ENCODE measurements around the gene HNRNPU.

- no peak for TF ChIP-seq EZH2phosphoT487 (IDR thresholded peaks at IDR 0.05; ENCODE audit: insufficient read depth, low read depth)
- no peak for TF ChIP-seq EZH2 (IDR thresholded peaks at IDR 0.05; ENCODE audit: insufficient read depth, poor library complexity, severe bottlenecking)
Observed at GRCh38 chr1:244861683-244862082, 2.7 kb downstream of the HNRNPU start.

All from GM23248 (cell line).